HepG2 (cell line): ENCODE results near the gene PATL1. TPM values are rescaled to one million over a fixed set of nuclear protein-coding genes. Genes with fewer than 3 reads are reported as not detected.

Experiments
- BHLHE40 ChIP-seq: IDR thresholded peaks from 2 replicates; pipeline ENCODE4 v1.6.1; 2011; ENCODE audit warnings: low read length, improper control_type of control experiment
- FLYWCH1 ChIP-seq: sonication (generic); formaldehyde crosslinking; IDR thresholded peaks from 2 replicates; pipeline ENCODE4 v1.8.1; 2023; ENCODE audit warnings: mild to moderate bottlenecking, missing genetic modification reagents
- HOXA9 ChIP-seq: sonication (generic); formaldehyde crosslinking; IDR thresholded peaks from 2 replicates; pipeline ENCODE4 v1.8.1; 2022; ENCODE audit warnings: missing genetic modification reagents, mild to moderate bottlenecking, moderate library complexity, borderline replicate concordance
- KDM1A ChIP-seq: IDR thresholded peaks from 2 replicates; pipeline ENCODE4 v1.6.1; 2016; ENCODE audit warnings: missing compliant biosample characterization
- KDM3A ChIP-seq: IDR thresholded peaks from 2 replicates; pipeline ENCODE4 v1.6.1; 2018; ENCODE audit warnings: low read depth, missing compliant biosample characterization
- KMT2B ChIP-seq: IDR thresholded peaks from 2 replicates; pipeline ENCODE4 v1.6.1; 2016; ENCODE audit warnings: missing genetic modification reagents, missing compliant biosample characterization
- PLRG1 ChIP-seq: fragments of 450-650 bp; conservative IDR thresholded peaks from 2 replicates; pipeline ENCODE4 v1.6.1; 2016
- RORA ChIP-seq: sonication (generic); formaldehyde crosslinking; IDR thresholded peaks from 2 replicates; pipeline ENCODE4 v1.5.0; 2020; ENCODE audit warnings: mild to moderate bottlenecking, missing genetic modification reagents, moderate library complexity
- SAP130 ChIP-seq: IDR thresholded peaks from 2 replicates; pipeline ENCODE4 v1.6.1; 2016; ENCODE audit warnings: low read depth
- TFDP1 ChIP-seq: IDR thresholded peaks from 2 replicates; pipeline ENCODE4 v1.6.1; 2016; ENCODE audit warnings: missing compliant biosample characterization, missing genetic modification reagents, borderline replicate concordance
- YEATS2 ChIP-seq: sonication (generic); formaldehyde crosslinking; IDR thresholded peaks from 2 replicates; pipeline ENCODE4 v1.4.0; 2020; ENCODE audit warnings: missing genetic modification reagents, borderline replicate concordance
- ZEB1 ChIP-seq: IDR thresholded peaks from 2 replicates; pipeline ENCODE4 v1.6.1; 2012; ENCODE audit warnings: mild to moderate bottlenecking, low read depth, inconsistent platforms; ENCODE audit not compliant: insufficient replicate concordance
- ZNF614 ChIP-seq: IDR thresholded peaks from 2 replicates; pipeline ENCODE4 v1.6.1; 2018; ENCODE audit warnings: missing biosample characterization, missing genetic modification reagents, inconsistent platforms, borderline replicate concordance
- ZNF879 ChIP-seq: sonication (generic); formaldehyde crosslinking; IDR thresholded peaks from 2 replicates; pipeline ENCODE4 v1.8.1; 2023; ENCODE audit warnings: missing genetic modification reagents
- polyA plus RNA-seq, 8 experiments: library from polyadenylated mRNA; depleted of rRNA in 3 of 8; stranded (reverse) in 7 of 8; unstranded in 1 of 8; fragments of >200 nt; fragmentation: Illumina TruSeq in 4 of 8; extraction: Trizol in 4 of 8; gene quantifications; 2 replicates each; pipeline versions ENCODE4 v1.2.1 to v1.2.3, GENCODE V29; 2011 to 2016; ENCODE audit warnings: low read depth in 4 of 8, missing spikeins in 1 of 8, mixed read lengths in 1 of 8; ENCODE audit not compliant: insufficient read depth in 1 of 8
- total RNA-seq, 5 experiments: library from RNA; depleted of rRNA; stranded (reverse); fragments of >200 nt; fragmentation: Illumina TruSeq; extraction: Trizol; gene quantifications; 2 replicates each; pipeline ENCODE4 v1.2.3, GENCODE V29; 2016; ENCODE audit warnings: low read depth in 1 of 5
- TF ChIP-seq, protein P1 (sequence below): sonication (generic); formaldehyde crosslinking; IDR thresholded peaks from 2 replicates; pipeline ENCODE4 v1.5.0; 2020; ENCODE audit warnings: mild to moderate bottlenecking, missing genetic modification reagents, borderline replicate concordance
- TF ChIP-seq, protein P2 (sequence below): sonication (generic); formaldehyde crosslinking; IDR thresholded peaks from 2 replicates; pipeline ENCODE4 v1.4.0; 2020; ENCODE audit warnings: missing genetic modification reagents
- TF ChIP-seq, protein P3 (sequence below): sonication (generic); formaldehyde crosslinking; IDR thresholded peaks from 2 replicates; pipeline ENCODE4 v1.4.0; 2020; ENCODE audit warnings: missing genetic modification reagents

Gene PATL1
- total and polyA plus RNA-seq, 2 of the 13 experiments (the other 11 are each of a cell fraction or from before 2014, with no cell fraction given) = 12.9 to 26.8 TPM

DNA sequence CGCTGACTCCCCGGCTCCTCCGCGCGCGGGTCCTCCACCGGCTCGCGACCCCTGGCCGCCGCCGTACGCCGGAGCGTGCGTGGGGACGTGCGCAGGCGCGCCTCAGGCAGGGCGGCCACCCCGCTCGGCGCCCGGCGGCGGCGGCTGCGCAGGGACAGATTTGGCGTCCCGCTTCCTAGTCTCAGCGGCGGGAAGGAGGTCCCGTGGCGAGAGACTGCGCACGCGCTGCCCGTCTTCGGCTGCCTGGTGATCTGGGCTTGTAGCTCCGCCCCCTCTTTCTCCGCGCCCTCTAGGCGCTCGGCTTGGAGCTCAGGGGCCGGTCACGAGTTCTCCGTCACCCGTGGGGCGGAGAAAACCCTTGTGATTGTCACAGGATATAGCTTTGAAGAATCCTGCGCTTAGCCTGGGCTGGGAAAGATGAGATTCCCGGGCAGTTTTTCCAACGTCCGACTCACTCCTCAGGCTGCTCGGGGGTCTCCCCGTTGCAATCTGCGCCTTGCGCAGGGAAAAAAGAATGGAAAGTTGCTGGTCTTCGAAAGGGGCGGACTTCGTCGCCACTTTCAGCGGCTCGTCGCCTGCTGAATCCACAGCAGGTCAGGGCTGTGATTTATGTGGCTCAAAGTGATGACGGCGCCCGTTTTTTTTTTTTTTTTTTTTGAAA, at the start of gene PATL1 (continued):
- TF ChIP-seq, protein P1, sequence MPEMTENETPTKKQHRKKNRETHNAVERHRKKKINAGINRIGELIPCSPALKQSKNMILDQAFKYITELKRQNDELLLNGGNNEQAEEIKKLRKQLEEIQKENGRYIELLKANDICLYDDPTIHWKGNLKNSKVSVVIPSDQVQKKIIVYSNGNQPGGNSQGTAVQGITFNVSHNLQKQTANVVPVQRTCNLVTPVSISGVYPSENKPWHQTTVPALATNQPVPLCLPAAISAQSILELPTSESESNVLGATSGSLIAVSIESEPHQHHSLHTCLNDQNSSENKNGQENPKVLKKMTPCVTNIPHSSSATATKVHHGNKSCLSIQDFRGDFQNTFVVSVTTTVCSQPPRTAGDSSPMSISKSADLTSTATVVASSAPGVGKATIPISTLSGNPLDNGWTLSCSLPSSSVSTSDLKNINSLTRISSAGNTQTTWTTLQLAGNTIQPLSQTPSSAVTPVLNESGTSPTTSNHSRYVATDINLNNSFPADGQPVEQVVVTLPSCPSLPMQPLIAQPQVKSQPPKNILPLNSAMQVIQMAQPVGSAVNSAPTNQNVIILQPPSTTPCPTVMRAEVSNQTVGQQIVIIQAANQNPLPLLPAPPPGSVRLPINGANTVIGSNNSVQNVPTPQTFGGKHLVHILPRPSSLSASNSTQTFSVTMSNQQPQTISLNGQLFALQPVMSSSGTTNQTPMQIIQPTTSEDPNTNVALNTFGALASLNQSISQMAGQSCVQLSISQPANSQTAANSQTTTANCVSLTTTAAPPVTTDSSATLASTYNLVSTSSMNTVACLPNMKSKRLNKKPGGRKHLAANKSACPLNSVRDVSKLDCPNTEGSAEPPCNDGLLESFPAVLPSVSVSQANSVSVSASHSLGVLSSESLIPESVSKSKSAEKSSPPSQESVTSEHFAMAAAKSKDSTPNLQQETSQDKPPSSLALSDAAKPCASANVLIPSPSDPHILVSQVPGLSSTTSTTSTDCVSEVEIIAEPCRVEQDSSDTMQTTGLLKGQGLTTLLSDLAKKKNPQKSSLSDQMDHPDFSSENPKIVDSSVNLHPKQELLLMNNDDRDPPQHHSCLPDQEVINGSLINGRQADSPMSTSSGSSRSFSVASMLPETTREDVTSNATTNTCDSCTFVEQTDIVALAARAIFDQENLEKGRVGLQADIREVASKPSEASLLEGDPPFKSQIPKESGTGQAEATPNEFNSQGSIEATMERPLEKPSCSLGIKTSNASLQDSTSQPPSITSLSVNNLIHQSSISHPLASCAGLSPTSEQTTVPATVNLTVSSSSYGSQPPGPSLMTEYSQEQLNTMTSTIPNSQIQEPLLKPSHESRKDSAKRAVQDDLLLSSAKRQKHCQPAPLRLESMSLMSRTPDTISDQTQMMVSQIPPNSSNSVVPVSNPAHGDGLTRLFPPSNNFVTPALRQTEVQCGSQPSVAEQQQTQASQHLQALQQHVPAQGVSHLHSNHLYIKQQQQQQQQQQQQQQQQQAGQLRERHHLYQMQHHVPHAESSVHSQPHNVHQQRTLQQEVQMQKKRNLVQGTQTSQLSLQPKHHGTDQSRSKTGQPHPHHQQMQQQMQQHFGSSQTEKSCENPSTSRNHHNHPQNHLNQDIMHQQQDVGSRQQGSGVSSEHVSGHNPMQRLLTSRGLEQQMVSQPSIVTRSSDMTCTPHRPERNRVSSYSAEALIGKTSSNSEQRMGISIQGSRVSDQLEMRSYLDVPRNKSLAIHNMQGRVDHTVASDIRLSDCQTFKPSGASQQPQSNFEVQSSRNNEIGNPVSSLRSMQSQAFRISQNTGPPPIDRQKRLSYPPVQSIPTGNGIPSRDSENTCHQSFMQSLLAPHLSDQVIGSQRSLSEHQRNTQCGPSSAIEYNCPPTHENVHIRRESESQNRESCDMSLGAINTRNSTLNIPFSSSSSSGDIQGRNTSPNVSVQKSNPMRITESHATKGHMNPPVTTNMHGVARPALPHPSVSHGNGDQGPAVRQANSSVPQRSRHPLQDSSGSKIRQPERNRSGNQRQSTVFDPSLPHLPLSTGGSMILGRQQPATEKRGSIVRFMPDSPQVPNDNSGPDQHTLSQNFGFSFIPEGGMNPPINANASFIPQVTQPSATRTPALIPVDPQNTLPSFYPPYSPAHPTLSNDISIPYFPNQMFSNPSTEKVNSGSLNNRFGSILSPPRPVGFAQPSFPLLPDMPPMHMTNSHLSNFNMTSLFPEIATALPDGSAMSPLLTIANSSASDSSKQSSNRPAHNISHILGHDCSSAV (CRISPR knock-in tag) = no peak
- TF ChIP-seq ZEB1 (no peak), YEATS2 (CRISPR knock-in tag) (peak; percentile 17; the same call in 1 of the 2 replicates), HOXA9 (CRISPR knock-in tag) (no peak), TFDP1 (CRISPR knock-in tag) (peak; percentile 78; the same call in 1 of the 2 replicates), ZNF879 (CRISPR knock-in tag) (no peak), PLRG1 (no peak), KDM1A (CRISPR knock-in tag) (no peak), KDM3A (CRISPR knock-in tag) (no peak), BHLHE40 (peak; percentile 51; the same call in 1 of the 2 replicates), RORA (no peak; the same call in 1 of the 2 replicates), SAP130 (CRISPR knock-in tag) (peak; percentile 67), KMT2B (peak; percentile 20; the same call in 1 of the 2 replicates), ZNF614 (CRISPR knock-in tag) (peak; percentile 57; the same call in 1 of the 2 replicates), FLYWCH1 (CRISPR knock-in tag) (no peak)
- TF ChIP-seq, protein P2, sequence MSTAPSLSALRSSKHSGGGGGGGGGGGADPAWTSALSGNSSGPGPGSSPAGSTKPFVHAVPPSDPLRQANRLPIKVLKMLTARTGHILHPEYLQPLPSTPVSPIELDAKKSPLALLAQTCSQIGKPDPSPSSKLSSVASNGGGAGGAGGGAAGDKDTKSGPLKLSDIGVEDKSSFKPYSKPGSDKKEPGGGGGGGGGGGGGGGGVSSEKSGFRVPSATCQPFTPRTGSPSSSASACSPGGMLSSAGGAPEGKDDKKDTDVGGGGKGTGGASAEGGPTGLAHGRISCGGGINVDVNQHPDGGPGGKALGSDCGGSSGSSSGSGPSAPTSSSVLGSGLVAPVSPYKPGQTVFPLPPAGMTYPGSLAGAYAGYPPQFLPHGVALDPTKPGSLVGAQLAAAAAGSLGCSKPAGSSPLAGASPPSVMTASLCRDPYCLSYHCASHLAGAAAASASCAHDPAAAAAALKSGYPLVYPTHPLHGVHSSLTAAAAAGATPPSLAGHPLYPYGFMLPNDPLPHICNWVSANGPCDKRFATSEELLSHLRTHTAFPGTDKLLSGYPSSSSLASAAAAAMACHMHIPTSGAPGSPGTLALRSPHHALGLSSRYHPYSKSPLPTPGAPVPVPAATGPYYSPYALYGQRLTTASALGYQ (CRISPR knock-in tag) = peak; percentile 33; the same call in 1 of the 2 replicates
- TF ChIP-seq, protein P3, sequence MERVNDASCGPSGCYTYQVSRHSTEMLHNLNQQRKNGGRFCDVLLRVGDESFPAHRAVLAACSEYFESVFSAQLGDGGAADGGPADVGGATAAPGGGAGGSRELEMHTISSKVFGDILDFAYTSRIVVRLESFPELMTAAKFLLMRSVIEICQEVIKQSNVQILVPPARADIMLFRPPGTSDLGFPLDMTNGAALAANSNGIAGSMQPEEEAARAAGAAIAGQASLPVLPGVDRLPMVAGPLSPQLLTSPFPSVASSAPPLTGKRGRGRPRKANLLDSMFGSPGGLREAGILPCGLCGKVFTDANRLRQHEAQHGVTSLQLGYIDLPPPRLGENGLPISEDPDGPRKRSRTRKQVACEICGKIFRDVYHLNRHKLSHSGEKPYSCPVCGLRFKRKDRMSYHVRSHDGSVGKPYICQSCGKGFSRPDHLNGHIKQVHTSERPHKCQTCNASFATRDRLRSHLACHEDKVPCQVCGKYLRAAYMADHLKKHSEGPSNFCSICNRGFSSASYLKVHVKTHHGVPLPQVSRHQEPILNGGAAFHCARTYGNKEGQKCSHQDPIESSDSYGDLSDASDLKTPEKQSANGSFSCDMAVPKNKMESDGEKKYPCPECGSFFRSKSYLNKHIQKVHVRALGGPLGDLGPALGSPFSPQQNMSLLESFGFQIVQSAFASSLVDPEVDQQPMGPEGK (CRISPR knock-in tag) = peak; percentile 6; the same call in 1 of the 2 replicates
